NCI-H1694 treated with DMSO at 0.1 percent for 48 hours (cell line): ENCODE measurements around the gene JAG1.

ENCODE experiments used
- DNase-seq: peaks from one replicate; lab custom pipeline; 2025; lab: John Stamatoyannopoulos, UW

JAG1 gene

GRCh38 chr20:10667560-10668167, 6.1 kb downstream of the JAG1 start:
- DNase-seq = no peak

DNA sequence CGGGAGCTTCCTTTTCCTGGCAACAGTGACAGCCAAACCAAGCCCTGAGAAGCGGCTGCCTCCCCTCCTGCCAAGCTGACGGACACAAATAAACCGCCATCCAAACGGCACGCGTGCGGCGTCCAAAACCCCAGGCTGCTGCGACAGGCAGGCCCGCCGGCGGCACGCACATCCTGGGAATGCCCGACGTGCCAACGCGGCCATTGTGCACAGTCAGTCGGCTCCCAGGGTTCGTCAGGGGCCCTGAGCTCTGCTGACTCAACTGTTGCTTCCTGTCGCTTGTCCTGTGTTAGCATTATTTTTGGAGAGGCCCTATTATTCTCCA, 6.8 kb downstream of the JAG1 start:
- no peak for DNase-seq

GRCh38 chr20:10666221-10667076, 7.3 kb downstream of the JAG1 start:
- DNase-seq = no peak

DNA sequence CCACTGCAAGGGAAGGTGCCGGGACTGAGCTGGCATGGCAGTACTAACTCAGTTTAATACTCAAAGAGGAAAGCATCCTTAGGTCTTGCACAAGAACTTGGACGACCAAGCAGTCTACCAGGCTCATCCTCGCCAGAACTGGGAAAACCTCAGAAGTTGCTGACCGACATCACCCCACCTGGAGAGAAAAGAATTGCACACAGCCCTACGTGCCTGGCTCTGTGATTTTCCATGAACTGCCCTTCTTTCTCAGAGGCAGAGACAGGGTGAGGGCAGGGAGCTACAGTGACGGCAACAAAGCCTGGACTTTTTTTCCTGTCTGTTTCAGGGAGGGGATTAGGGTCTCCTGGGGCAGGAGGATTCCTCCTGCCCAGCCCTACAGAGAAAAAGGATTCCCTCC, 8.0 kb downstream of the JAG1 start:
- no peak for DNase-seq

DNA sequence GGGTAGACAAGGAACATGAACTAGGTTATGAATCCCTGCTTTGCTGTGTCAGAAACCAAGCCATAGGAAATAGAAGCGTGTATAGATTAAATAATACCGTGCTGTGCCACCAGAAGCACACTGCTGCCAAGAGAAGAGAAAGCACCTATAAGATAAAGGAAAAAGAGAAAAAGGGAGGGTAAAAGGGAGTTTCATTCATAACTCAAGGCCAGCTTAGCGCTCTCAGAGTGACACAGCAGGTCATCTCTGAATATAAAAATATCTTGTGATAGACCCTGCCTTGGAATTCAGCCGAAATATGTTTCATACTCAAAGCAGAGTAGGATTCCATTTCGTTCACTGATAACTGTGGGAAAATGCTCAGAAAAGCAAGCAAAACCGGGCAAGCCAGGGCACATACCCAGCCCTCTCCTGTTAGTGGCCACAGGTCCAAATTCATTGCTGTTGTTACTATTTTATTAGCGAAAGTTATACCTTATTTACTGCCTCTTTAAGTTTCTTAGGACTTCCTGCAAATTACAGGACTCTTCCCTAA, 8.7 kb downstream of the JAG1 start:
- no peak for DNase-seq

GRCh38 chr20:10663756-10664155, 10.0 kb downstream of the JAG1 start:
- no peak for DNase-seq

DNA sequence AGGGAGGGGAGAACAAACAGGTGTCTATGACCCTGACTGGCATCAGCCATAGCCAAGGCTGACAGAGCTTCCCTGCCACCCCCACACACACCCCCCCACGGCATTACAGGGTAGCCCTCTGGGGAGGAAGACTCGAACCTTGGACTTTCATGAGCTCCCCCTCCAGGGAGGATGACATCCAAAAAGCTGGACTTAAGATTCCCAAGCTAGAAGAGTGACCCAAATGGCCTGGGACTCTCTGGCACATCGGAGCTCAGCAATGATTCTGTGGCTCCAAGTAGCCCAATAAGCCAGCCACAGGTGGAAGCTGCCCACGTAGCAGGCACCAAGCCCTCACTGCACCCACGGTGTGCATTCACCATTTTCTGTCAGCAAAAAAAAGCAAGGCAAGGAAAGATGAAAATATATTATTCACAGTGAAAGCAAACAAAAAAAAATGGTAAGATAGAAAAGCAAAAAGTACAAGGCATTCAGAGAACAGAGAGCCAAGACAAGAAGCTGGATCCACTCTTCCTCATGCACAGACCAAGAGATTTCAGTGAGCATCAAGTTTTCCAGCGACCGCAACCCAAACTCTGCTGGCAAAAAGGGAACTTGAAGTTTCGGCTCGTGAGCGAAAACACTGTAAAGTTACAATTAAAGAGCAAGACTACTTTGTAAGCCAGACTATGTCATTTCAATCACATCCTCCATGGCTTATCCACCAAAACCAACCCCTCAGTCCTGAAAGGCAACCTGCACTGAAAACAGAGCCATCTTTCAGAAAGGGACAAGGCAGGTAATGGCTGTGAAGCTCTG, 10.9 kb downstream of the JAG1 start:
- DNase-seq = no peak

GRCh38 chr20:10662151-10662550, 11.6 kb downstream of the JAG1 start:
- DNase-seq = no peak

DNA sequence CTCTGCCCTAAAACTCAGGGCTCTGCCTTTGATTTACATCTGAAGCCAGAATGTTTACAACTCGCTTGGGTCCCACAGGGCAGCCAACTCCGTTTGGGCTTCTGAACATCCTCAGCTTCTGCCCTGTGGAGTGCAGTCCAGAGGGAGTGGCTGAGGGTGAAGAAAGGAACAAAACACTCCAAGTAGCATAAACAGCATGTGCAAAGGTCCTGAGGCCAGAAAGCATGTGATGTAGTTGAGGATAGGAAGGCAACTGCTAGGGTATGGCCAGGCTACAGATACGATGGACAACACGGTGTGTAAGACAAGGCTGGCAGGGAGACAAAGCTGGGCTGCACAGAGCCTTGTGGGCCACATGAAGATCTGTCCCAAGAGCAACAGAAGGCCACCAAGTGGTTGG, 12.5 kb downstream of the JAG1 start:
- no peak for DNase-seq

- no peak for DNase-seq
Observed at GRCh38 chr20:10660661-10661060, 13.1 kb downstream of the JAG1 start.

GRCh38 chr20:10659651-10660601, 13.9 kb downstream of the JAG1 start:
- DNase-seq = no peak

DNA sequence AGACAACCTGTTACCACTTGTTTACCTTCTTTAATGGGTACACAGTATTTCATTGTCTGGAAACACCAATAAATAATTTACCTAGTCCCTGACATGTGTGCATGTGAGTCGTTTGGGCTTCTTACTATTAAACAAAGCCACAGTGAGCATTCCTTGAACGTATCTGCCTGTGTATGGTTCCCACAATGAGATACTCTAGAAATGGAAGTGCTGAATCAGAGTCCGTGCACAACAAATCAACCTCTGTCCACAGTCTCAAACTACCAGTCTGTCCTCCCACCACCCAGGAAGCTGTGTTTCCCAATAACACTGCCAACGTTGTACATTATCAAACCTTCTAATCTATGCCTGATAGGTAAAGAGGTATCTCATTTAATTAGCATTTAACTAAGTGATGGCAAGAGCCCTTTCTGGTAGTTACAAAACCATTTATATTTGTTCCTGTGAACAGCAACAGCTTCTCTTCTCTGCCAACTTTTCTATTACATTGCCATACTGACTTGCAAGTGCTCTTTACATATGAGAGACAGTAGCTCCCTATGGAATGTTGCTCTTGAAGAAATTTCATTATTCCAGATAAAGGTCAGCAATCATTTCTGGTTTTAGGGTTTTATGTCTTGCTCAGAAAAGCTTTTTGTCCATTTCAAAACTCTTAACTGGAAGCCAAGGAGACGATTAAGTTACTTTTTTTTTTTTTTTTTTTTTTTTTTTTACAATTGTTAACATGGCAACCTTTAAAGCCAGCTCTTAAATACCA, 14.7 kb downstream of the JAG1 start:
- no peak for DNase-seq

- no peak for DNase-seq
Observed at GRCh38 chr20:10658051-10658823, 15.6 kb downstream of the JAG1 start.

DNA sequence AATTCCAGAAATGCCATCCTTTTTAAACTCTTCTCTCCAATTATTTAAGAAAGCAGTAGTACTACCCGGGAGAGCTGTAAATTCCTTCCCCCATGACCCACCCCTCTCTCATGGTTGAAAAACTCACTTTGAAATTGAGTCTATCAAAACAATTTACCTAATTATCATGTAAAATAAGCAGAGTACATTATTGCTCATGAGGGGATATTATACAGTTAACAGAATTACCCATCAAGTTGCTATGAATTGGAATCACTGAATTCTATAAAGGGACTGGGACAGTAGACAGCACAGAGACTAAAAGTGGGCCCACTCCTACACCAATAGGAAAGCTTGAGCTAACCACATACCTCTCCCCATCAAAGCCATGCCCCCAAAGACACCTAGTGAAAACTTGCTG, 16.3 kb downstream of the JAG1 start:
- DNase-seq = no peak

- DNase-seq = no peak
Observed at GRCh38 chr20:10655720-10656669, 17.8 kb downstream of the JAG1 start.

DNA sequence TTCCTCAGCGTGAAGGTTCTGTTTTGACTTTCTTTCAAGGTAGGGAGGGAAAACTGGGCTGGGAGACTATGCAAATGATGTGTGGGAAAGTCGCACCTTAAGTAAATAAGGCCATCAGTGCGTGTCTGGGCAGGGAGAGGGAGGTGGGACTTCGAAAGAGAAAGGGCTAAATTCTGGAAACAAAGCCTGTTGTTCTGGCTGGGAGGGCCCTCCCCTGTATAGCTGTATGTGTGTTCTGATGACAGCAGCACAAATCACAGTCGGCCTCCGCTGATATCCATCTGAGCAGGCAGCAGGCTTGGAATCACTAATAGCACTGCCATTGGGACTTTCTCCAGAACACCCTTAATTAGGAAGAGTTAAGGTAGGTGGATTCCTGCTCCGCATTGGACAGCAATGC, 19.2 kb downstream of the JAG1 start:
- DNase-seq = no peak

- no peak for DNase-seq
Observed at GRCh38 chr20:10654250-10654610, 19.6 kb downstream of the JAG1 start.

- no peak for DNase-seq
Observed at GRCh38 chr20:10653599-10654249, 20.1 kb downstream of the JAG1 start.
